ENCODE results near the gene BTN1A1.

Gene BTN1A1

GRCh38 chr6:26554447-26554696 is 54.3 kb downstream of the BTN1A1 start:
- H3F3A ChIP-seq (ENCODE audit: insufficient read depth), result peaks cover 43% of the 10 kb centered on the region
- H3K9ac ChIP-seq (ENCODE audit: low read length), result peak overlapping the region; percentile 32
- H3K4me2 ChIP-seq (ENCODE audit: low read depth, low read length, poor library complexity, severe bottlenecking), result peak overlapping the region; percentile 86
- H3K4me3 ChIP-seq (ENCODE audit: insufficient read depth, low read length, poor library complexity, severe bottlenecking), result peak overlapping the region; percentile 66
- no peak for TF ChIP-seq EZH2phosphoT487 (conservative IDR thresholded peaks at IDR 0.05; ENCODE audit: low read length)
- TF ChIP-seq, protein P1, sequence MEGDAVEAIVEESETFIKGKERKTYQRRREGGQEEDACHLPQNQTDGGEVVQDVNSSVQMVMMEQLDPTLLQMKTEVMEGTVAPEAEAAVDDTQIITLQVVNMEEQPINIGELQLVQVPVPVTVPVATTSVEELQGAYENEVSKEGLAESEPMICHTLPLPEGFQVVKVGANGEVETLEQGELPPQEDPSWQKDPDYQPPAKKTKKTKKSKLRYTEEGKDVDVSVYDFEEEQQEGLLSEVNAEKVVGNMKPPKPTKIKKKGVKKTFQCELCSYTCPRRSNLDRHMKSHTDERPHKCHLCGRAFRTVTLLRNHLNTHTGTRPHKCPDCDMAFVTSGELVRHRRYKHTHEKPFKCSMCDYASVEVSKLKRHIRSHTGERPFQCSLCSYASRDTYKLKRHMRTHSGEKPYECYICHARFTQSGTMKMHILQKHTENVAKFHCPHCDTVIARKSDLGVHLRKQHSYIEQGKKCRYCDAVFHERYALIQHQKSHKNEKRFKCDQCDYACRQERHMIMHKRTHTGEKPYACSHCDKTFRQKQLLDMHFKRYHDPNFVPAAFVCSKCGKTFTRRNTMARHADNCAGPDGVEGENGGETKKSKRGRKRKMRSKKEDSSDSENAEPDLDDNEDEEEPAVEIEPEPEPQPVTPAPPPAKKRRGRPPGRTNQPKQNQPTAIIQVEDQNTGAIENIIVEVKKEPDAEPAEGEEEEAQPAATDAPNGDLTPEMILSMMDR (IDR thresholded peaks at IDR 0.05; ENCODE audit: insufficient read depth, low read length, poor library complexity, severe bottlenecking), result no peak
- no peaks in the 10 kb centered on the region for H3K9me2 ChIP-seq (replicated peaks; ENCODE audit: insufficient read depth, low read length)
- H3K79me2 ChIP-seq (ENCODE audit: insufficient read depth, low read length), result no peaks in the 10 kb centered on the region
- no peaks in the 10 kb centered on the region for H4K20me1 ChIP-seq (ENCODE audit: low read depth, low read length)
- H3K27ac ChIP-seq (ENCODE audit: low read depth, low read length), result 0 out of 2 replicates have a peak overlapping the region, but pooled peaks have one; percentile 6
- H3K36me3 ChIP-seq (ENCODE audit: low read length), result no peaks in the 10 kb centered on the region
- no peaks in the 10 kb centered on the region for H3K9me3 ChIP-seq (ENCODE audit: insufficient read depth, low read length)
- H2AFZ ChIP-seq (ENCODE audit: low read depth, low read length, severe bottlenecking), result peak overlapping the region; percentile 56
- H3K27me3 ChIP-seq (ENCODE audit: low read length), result no peaks in the 10 kb centered on the region

DNA sequence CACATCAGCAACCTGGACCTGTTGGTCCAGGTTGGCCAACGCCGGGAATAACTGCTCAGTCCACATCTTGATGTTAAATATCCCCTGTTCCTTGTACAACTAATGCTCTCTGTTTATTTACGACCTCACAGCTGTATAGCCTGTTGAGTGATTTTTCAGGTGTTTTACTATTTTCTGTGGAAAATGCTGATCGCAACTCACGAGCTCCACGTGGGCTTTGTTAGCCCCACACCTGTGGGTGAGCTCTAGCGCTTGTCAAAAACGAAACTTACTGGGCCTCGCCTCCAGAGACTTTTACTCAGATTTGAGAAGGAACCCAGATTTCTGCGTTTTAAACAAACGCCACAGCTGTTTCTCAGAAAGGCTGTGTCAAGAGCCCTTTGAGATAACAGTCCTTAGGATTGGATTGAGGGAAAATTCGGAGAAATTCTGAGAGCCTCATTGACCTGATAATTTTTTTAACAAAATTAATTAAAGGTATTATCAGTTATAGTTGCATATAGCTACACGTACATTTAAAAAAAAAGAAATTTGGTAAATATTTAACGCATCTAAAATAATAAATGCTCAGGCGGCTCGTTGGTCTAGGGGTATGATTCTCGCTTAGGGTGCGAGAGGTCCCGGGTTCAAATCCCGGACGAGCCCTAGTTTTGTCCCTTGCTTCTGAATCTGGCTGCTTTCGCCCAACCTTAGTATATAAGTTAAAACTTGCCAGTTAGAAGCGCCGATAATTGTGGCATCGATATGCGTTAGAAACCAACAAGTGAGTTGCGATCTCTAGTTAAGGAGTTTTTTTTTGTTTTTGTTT is 54.8 kb downstream of the BTN1A1 start:
- TF ChIP-seq, protein P1 (IDR thresholded peaks at IDR 0.05; ENCODE audit: insufficient read depth, low read length, poor library complexity, severe bottlenecking), result no peak
- no peak for TF ChIP-seq EZH2phosphoT487 (conservative IDR thresholded peaks at IDR 0.05; ENCODE audit: low read length)
- Histone ChIP-seq H3K9me3 (ENCODE audit: insufficient read depth, low read length) (no peaks in the 10 kb centered on the region), H3K36me3 (ENCODE audit: low read length) (no peaks in the 10 kb centered on the region), H4K20me1 (ENCODE audit: low read depth, low read length) (no peaks in the 10 kb centered on the region), H3K4me3 (ENCODE audit: insufficient read depth, low read length, poor library complexity, severe bottlenecking) (peak overlapping the region; percentile 66), H3K9me2 (replicated peaks; ENCODE audit: insufficient read depth, low read length) (no peaks in the 10 kb centered on the region), H3K79me2 (ENCODE audit: insufficient read depth, low read length) (no peaks in the 10 kb centered on the region), H3K27me3 (ENCODE audit: low read length) (no peaks in the 10 kb centered on the region), H3K27ac (ENCODE audit: low read depth, low read length) (no peak overlapping the region), H3K9ac (ENCODE audit: low read length) (peak overlapping the region; percentile 32), H3F3A (ENCODE audit: insufficient read depth) (peaks cover 43% of the 10 kb centered on the region), H2AFZ (ENCODE audit: low read depth, low read length, severe bottlenecking) (peak overlapping the region; percentile 56), H3K4me2 (ENCODE audit: low read depth, low read length, poor library complexity, severe bottlenecking) (peak overlapping the region; percentile 86)

DNA sequence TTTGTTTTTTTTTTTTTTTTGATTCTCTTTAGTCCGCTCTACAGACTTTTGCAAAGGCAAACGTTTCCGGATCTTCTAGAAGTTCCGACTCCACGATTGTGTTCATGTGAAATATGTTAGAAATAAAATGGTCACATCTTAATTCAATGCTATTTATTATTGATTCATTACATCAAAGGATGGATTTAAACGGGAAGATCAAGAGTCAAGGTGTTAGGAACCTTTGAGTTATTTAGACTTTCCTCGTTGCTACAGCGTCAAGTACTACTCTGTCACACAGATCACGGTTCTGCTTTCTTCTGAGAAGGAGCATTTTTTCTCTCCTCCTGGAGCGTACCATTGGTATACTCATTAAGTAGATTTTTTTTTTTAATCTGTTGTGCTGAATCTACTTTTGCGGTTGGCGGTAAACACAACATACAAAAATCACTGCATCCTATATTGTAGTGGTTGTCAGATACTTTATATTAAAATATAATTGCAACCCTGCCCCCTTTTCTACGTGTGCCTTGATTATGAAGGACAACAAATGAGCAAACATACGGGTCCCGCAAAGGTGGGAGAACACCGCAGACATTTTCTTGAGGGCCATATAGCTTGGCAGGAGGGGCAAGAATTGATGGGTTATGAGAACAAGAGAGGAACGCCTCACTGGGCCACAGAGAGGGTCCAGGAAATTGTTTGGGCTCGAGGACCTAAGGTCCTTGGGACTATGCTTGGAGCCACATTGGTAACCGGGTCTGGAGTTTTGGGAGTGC is 55.6 kb downstream of the BTN1A1 start:
- Histone ChIP-seq H4K20me1 (ENCODE audit: low read depth, low read length) (no peaks in the 10 kb centered on the region), H3K4me3 (ENCODE audit: insufficient read depth, low read length, poor library complexity, severe bottlenecking) (no peak overlapping the region), H3F3A (ENCODE audit: insufficient read depth) (peaks cover 43% of the 10 kb centered on the region), H3K9me3 (ENCODE audit: insufficient read depth, low read length) (no peaks in the 10 kb centered on the region), H3K9me2 (replicated peaks; ENCODE audit: insufficient read depth, low read length) (no peaks in the 10 kb centered on the region), H3K36me3 (ENCODE audit: low read length) (no peaks in the 10 kb centered on the region), H2AFZ (ENCODE audit: low read depth, low read length, severe bottlenecking) (no peak overlapping the region), H3K27me3 (ENCODE audit: low read length) (no peaks in the 10 kb centered on the region), H3K27ac (ENCODE audit: low read depth, low read length) (no peak overlapping the region), H3K4me2 (ENCODE audit: low read depth, low read length, poor library complexity, severe bottlenecking) (peak overlapping the region; percentile 86), H3K9ac (ENCODE audit: low read length) (no peak overlapping the region), H3K79me2 (ENCODE audit: insufficient read depth, low read length) (no peaks in the 10 kb centered on the region)
- no peak for TF ChIP-seq EZH2phosphoT487 (conservative IDR thresholded peaks at IDR 0.05; ENCODE audit: low read length)
- TF ChIP-seq, protein P1 (IDR thresholded peaks at IDR 0.05; ENCODE audit: insufficient read depth, low read length, poor library complexity, severe bottlenecking), result no peak
